Skin of body (tissue), 2 donors: Measurements from ENCODE around the gene CLDN5. TPM values are rescaled to one million over a fixed set of nuclear protein-coding genes. Genes with fewer than 3 reads are reported as not detected.

Experiments
- DNase-seq: peaks from one replicate; lab custom pipeline; 2025; lab: John Stamatoyannopoulos, UW
- total RNA-seq: library from RNA; depleted of rRNA; stranded (reverse); fragments of >200 nt; gene quantifications from one replicate; pipeline ENCODE4 v1.2.3, GENCODE V29; 2014

Gene CLDN5
- total RNA-seq, 1 donor from 2014 or later = 47.5 TPM

DNA sequence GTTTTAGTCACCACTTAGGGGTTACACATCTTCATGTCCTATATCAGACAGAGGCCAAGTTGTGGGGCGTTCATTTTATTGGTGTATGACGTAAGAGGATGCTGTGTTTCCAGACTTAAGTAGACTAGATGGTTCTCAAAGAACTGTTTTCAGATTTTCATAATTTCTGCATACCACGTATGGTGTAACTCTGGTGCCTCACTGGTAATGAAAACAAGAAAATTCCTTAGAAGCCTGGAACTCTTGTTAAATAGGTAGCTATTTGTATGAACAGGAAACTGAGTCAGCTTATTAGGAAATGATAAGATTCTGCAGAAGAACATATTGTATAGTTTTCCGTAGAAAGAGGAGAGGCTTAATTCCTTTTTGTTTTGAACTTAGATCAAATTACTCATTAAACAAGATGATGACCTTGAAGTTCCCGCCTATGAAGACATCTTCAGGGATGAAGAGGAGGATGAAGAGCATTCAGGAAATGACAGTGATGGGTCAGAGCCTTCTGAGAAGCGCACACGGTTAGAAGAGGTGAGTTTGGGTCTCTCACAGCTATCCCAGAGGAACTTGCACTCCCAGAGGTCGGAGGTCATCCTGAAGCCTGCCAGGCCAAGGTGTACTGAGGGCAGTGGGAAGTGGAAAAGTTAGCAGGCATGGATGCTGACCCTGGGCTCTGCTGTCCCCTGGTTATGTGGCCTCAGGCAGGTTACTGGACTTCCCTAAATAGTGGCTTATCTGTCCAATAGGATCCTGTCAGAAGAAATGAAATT, 40.5 kb downstream of the CLDN5 start:
- no peak for DNase-seq

DNA sequence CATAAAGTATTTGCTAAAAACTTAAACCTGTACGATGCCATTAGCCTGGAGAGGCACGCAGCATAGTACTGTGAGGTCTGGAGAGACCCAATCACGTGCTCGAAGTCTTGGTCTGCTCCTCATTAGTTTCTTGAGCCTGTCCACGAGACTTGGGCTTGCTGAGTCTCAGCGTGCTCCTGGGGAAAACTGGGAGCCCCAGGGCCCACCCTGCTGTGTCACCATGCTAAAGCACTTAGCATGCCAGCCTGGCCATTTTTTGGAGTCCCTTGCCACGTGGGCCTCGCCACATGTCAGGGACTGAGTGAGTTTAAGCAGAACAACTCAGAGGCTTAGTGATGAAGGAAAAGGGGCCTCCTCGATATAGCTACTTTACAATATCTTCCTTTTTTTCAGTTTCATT, 41.9 kb downstream of the CLDN5 start:
- DNase-seq = no peak

DNA sequence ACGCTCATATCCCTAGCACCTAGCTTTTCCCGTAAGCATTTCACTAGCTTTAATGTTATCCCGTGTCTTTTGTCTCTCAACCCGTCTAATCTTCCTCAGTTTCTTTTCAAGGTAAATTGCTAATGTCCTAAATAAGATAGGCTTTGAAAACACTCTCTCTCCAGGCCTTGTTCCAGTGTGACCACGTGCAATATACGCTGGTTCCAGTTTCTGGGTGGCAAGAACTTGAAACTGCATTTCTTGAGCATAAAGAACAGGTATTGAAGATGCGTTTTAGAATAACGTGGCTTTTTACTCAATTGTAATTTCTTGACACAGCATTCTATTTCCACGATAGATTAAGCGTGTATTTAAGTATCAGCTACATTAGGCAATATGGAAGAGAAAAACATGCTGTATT, 43.4 kb downstream of the CLDN5 start:
- DNase-seq = no peak

DNA sequence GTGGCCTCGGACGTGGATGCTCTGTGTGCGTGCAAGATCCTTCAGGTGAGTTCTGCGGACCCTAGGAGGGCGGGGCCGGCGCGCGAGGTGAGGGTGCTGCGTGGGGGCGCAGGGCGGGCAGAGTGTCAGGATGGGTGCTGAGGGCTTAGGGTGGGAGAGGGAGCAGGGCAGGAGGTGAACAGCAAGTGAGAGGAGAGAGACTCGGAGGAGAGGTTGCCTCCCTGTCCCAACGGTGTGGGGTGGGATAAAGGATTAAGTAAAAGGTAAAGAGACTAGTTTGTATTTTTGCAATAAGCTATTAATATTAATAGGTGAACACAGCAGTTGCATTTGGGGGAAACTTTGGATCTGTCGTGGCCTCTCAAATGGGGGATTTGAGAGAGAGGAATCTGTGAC, 44.0 kb downstream of the CLDN5 start:
- no peak for DNase-seq

DNA sequence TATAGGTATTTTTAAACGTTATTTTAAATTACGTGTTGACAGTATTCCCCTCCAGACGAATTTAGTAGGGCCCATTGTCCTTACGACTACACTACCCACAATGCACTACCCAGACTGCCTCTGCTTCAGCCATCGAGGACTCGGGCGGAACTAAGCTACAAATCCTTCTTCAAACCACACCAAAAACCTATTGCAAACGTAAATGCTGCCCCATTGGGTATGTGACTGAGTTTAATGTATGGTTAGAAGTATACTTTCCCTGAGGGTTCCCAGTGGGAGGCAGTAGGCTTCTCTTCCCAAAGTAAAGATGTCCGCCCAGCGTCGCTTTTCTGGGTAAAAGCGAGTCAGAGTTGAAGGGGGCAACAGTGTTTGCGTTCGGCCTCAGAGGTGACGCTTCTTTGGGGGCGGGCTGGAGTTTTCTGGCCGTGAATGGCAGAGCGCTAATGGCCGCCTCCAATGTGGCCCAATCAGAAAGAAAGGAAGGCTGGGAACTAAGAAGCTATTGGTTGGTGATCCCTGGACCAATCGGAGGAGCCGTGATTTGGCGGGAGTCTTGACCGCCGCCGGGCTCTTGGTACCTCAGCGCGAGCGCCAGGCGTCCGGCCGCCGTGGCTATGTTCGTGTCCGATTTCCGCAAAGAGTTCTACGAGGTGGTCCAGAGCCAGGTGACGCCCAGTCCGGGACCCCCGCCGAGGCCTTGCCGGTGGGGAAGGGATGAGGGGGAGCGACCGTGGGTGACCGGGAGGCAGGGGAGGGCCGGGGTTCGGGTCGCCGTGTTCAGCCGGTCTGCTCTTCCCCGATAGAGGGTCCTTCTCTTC, 44.6 kb downstream of the CLDN5 start, which contains the start of gene CDC45:
Gene CDC45 (plus strand): TSS at position 566 of the 818 bp plus-strand sequence. CDS start 49 bp downstream, at position 615.
- DNase-seq = peak; percentile 99

DNA sequence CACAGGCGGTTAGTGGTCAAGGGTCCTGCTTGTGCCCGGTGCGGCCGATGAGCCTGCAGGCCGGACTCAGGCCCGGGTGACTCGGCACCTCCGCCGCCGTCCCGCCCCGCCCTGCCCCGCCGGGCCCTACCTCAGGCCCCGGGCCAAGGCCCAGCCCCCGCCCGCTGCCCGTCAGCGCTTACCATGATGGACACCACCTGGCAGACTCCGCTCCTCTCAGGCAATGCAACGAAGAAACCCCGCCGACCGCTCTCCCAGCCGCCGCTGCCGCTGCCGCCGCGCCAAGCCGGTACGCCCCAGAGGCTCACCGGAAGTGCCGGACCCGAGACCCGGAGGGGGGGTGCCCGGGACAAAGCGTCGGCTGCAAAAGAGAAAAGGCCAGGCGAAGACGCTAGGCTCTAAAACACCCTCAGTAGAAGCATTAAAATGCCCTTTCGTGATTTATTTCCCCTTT, 45.3 kb downstream of the CLDN5 start, which contains the start of gene UFD1:
Gene UFD1 (minus strand): TSS at position 293 of the 454 bp plus-strand sequence. CDS start 108 bp downstream, at position 185.
- DNase-seq = no peak

DNA sequence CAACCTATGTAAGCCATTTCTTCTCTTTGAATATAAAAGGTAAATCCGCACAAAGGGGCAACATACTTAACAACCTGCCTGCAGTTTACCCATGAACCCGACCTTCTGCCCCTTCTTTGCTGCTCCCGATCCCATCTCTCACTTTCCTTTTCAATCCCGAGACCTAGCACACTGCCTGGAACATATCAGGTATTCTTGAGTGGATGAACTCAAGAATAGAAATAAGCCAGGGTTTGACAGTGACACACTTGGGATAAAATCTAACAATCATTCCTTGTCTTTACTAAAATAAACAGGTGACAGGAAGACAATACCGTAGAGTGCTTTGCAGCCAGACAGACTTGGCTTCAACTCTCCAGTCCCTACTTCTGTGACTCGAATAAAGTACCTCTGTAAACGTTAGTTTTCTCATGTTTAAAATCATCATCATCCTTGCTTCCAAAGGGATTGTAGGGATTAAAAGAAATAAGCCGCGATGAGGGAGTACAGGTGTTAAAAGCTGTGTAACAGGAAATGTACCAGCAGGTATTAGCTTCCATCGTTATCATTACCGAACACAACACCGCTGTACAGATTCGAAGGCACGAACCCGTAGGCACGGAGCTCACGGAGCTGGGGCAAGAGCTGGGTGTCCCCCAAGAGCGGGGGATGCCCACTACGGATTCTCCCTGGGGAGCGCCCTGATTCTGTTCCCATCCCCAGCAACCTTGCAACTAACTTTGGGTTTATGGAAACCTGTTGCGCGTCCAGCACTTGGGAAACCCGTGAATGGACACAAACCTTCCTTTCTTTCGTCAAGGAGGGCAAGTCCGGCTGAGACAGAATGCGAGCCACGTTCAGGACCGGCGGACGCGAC, 45.9 kb downstream of the CLDN5 start:
- no peak for DNase-seq

DNA sequence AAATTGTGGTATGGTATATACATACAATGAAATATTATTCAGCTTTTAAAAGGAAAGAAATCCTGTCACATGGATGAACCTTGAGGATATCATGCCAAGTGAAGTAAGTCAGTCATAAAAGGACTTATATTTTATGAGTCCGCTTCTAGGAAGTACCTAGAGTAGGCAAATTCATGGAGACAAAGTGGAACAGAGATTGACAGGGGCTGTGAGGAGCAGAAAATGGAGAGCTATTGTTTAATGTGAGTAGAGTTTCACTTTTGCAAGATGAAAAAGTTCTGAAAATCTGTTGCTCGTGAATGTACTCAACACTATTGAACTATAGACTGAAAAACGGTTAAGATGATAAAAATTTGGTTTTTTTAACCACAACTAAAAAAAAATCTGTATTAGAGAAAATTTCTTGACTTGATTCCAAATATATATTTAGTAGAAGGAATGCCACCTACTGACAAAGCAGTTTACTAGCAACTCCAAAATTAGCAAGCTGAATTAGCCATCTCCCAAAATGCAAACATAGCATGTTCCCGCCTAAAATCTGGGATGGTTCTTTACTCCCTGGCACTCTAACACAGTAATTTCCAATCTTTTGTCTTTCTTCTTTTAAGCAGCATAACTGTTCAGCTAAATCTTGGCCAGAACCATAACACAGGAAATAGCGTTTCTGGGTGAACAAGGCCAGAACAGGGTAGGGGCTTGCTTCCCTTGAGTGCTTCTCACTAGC, 46.7 kb downstream of the CLDN5 start:
- DNase-seq = peak; percentile 34

DNA sequence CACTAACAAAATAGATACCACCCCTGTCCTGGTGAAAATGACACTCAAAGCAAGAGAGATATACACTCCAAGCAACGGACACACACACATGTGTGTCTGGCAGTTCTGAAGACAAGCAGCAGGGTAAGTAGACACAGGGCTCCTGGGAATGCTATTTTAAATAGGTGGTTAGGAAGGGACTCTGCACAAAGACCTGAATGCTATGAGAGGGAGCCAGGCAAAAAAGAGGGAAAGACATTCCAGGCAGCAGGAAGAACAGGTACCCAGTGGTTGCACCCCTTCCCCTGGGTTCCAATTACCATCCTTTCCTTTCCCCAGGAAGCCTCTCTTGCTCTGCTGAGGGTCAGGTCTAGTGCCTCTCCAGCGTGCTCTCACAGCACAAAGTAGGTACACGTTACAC, 48.2 kb downstream of the CLDN5 start:
- no peak for DNase-seq

DNA sequence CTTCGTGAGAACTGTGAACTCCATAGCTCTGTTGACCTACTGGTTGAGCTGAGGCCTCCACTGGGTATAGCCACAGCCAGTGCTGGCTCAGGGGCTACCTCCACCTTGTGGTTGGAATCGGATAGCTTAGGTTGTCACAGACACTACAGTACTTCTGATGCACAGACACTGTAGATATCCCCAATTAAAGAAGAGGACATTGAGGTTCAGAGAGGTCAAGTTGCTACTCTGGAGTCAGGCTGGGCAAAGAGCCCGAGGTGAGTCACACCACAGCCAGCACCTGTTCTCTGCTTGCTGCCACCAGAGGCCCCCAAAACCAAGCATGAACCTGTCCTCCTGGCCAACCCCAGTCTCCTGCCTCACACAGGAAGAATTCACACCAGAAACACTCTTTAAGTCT, 50.6 kb downstream of the CLDN5 start:
- DNase-seq = no peak

Other genes with a start within 250 kb of the CLDN5 start
- gene CLTCL1, start 232.7 kb downstream of the CLDN5 start, total RNA-seq = 12.3 TPM
- gene HIRA, start 92.7 kb downstream of the CLDN5 start, total RNA-seq = 10.5 TPM
- 13.9 TPM for gene MRPL40, start 91.9 kb downstream of the CLDN5 start, total RNA-seq
- 27.1 TPM for gene C22orf39, start 76.7 kb downstream of the CLDN5 start, total RNA-seq
- 21.2 TPM for gene UFD1, start 45.2 kb downstream of the CLDN5 start, total RNA-seq
- gene CDC45, start 44.5 kb downstream of the CLDN5 start, total RNA-seq = 6.0 TPM
- 33.7 TPM for gene SEPTIN5, start 190.1 kb upstream of the CLDN5 start, total RNA-seq
- gene GP1BB, start 199.1 kb upstream of the CLDN5 start, total RNA-seq = 2.0 TPM
- gene TBX1, start 236.4 kb upstream of the CLDN5 start, total RNA-seq = 4.8 TPM